Endothelial cell of umbilical vein (primary cell): ENCODE measurements around the gene ENKD1. TPM values are rescaled to one million over a fixed set of nuclear protein-coding genes. Genes with fewer than 3 reads are reported as not detected.

ENCODE experiments used
- BruUV-seq: library from RNA; stranded (reverse); fragments of 400-500 nt; replicated peaks from 2 replicates; lab custom pipeline; 2021; lab: Mats Ljungman, UMichigan
- CTCF ChIA-PET: fragments of 300-600, 350-600 bp; sonication (Branson Sonifier 250); formaldehyde crosslinking; loops from one replicate; lab custom pipeline; 2021; ENCODE audit warnings: antibody characterized with exemption, inconsistent platforms; lab: Charles Lee
- POLR2A ChIA-PET: fragments of 300-600, 350-600 bp; sonication (Branson Sonifier 250); formaldehyde crosslinking; loops from one replicate; lab custom pipeline; 2021; ENCODE audit warnings: antibody characterized with exemption, inconsistent platforms; lab: Charles Lee
- DNase-seq: peaks from one replicate; pipeline ENCODE4 v3.0.0-alpha.2; 2011; ENCODE audit warnings: low read depth, low spot score
- FAIRE-seq: peaks from 2 replicates; lab custom pipeline; 2011; peaks lifted over from hg19 to GRCh38; lab: Jason Lieb, UNC
- H2AFZ ChIP-seq: 2 replicates; pipeline ENCODE4 v1.6.0; 2012; ENCODE audit warnings: low read depth, low read length, control low read depth, inconsistent platforms
- H3K27ac ChIP-seq: 2 replicates; pipeline ENCODE4 v1.5.1; 2011; ENCODE audit warnings: low read depth, mild to moderate bottlenecking, control low read depth, low read length, moderate library complexity; ENCODE audit not compliant: insufficient read depth
- H3K27me3 ChIP-seq, 2 experiments: 2 replicates each; pipeline versions ENCODE4 v1.6.0 to v1.6.1; 2011; ENCODE audit warnings: low read length in 2 of 2, mixed read lengths in 1 of 2; ENCODE audit not compliant: control insufficient read depth in 2 of 2, insufficient read depth in 2 of 2
- H3K36me3 ChIP-seq, 2 experiments: 2 replicates in 1 of 2; 3 replicates in 1 of 2; pipeline ENCODE4 v1.5.1; 2011; ENCODE audit warnings: low read length in 2 of 2, mild to moderate bottlenecking in 1 of 2, moderate library complexity in 1 of 2; ENCODE audit not compliant: control insufficient read depth in 2 of 2, insufficient read depth in 2 of 2; ENCODE audit errors: extremely low read depth in 1 of 2
- H3K4me1 ChIP-seq: 3 replicates; pipeline ENCODE4 v1.5.1; 2011; ENCODE audit warnings: mild to moderate bottlenecking, low read length; ENCODE audit not compliant: control insufficient read depth, insufficient read depth; ENCODE audit errors: extremely low read depth
- H3K4me2 ChIP-seq: 2 replicates; pipeline ENCODE4 v1.6.1; 2011; ENCODE audit warnings: low read length, control low read depth, mixed read lengths; ENCODE audit not compliant: insufficient read depth
- H3K4me3 ChIP-seq, 3 experiments: fragments of 200-600 bp in 1 of 3; sonication (generic), shearing (Covaris generic) in 1 of 3; replicated peaks in 1 of 3; 2 replicates each; pipeline ENCODE4 v1.5.1; 2011 to 2016; ENCODE audit warnings: control low read depth in 3 of 3, low read length in 3 of 3, mild to moderate bottlenecking in 2 of 3, inconsistent platforms in 1 of 3, low read depth in 1 of 3, moderate library complexity in 1 of 3; ENCODE audit not compliant: insufficient read depth in 1 of 3
- H3K79me2 ChIP-seq: 2 replicates; pipeline ENCODE4 v1.6.0; 2012; ENCODE audit warnings: low read length, inconsistent platforms; ENCODE audit not compliant: control insufficient read depth, insufficient read depth
- H3K9ac ChIP-seq: replicated peaks from 2 replicates; pipeline ENCODE3; 2011; ENCODE audit warnings: low read length, control low read depth; ENCODE audit not compliant: insufficient read depth; ENCODE audit errors: extremely low read depth
- H3K9me1 ChIP-seq: replicated peaks from 3 replicates; pipeline ENCODE4 v1.6.0; 2011; ENCODE audit warnings: mild to moderate bottlenecking, low read length; ENCODE audit not compliant: control insufficient read depth, insufficient read depth; ENCODE audit errors: extremely low read depth
- H3K9me3 ChIP-seq: replicated peaks from 2 replicates; pipeline ENCODE4 v1.5.1; 2012; ENCODE audit warnings: low read length, inconsistent platforms; ENCODE audit not compliant: control insufficient read depth, insufficient read depth
- H4K20me1 ChIP-seq: replicated peaks from 2 replicates; pipeline ENCODE3; 2011; ENCODE audit warnings: mild to moderate bottlenecking, low read length; ENCODE audit not compliant: control insufficient read depth, insufficient read depth; ENCODE audit errors: extremely low read depth
- CTCF ChIP-seq, 2 donors: IDR thresholded peaks; 1 replicate in 1 of 2; 2 replicates in 1 of 2; pipeline ENCODE4 v1.5.1; 2011; ENCODE audit warnings: low read length in 2 of 2, mild to moderate bottlenecking in 2 of 2, moderate library complexity in 2 of 2, control low read depth in 1 of 2, inconsistent platforms in 1 of 2, low read depth in 1 of 2; ENCODE audit not compliant: insufficient read depth in 1 of 2; ENCODE audit errors: extremely low read depth in 1 of 2
- JUN ChIP-seq: IDR thresholded peaks from 2 replicates; pipeline ENCODE4 v1.6.1; 2011; ENCODE audit warnings: borderline replicate concordance, low read depth; ENCODE audit not compliant: insufficient read length, insufficient read depth
- MAX ChIP-seq: IDR thresholded peaks from 2 replicates; pipeline ENCODE4 v1.6.1; 2011; ENCODE audit not compliant: insufficient read depth, insufficient read length
- POLR2A ChIP-seq: IDR thresholded peaks from 2 replicates; pipeline ENCODE4 v1.6.1; 2012; ENCODE audit warnings: low read depth, mild to moderate bottlenecking, control low read depth, low read length
- dilution Hi-C: fragments of 300-500 bp; cut with MboI; formaldehyde crosslinking; loops from one replicate; pipeline ENCODE4 v1.15.0; 2019; ENCODE audit warnings: low sequenced_read_pairs; ENCODE audit not compliant: extremely low pct_ligation_motif_present
- intact Hi-C: fragments of 100-400 bp; cut with micrococcal nuclease; formaldehyde crosslinking; loops from one replicate; pipeline ENCODE4 v1.10.0; 2022
- polyA plus RNA-seq, 4 experiments: library from polyadenylated mRNA; depleted of rRNA in 3 of 4; stranded (reverse) in 3 of 4; unstranded in 1 of 4; fragments of >200 nt; gene quantifications; 2 replicates each; pipeline versions ENCODE4 v1.2.1 to v1.2.3, GENCODE V29; 2011 to 2012; ENCODE audit warnings: missing spikeins in 1 of 4
- total RNA-seq: library from RNA; stranded (reverse); gene quantifications from 2 replicates; pipeline ENCODE4 v1.2.3, GENCODE V29; 2021

Gene ENKD1
- total and polyA plus RNA-seq, 2 donors (not counting 3 experiments of a cell fraction or from before 2014, with no cell fraction given), result 16.7 to 17.3 TPM

GRCh38 chr16:67672739-67673662 is 6.5 kb upstream of the ENKD1 start:
- no peaks in the 10 kb centered on the region for H4K20me1 ChIP-seq
- TF ChIP-seq JUN (no peak), CTCF (IDR thresholded peaks at IDR 0.05; ENCODE audit: extremely low read depth in 1 of 2, insufficient read depth in 1 of 2, low read depth in 1 of 2, low read length in 2 of 2) (peak; percentile 80 to 82), POLR2A (peak; percentile 22), MAX (no peak)
- FAIRE-seq, result peak; percentile 84
- peak; percentile 79 for DNase-seq
- POLR2A ChIA-PET, result interaction anchor here (1.2 to 1.5 kb wide), 2 partner anchors 133 to 152 kb away, joined by 4 read pairs; partner anchors contain the start of genes RANBP10 and TSNAXIP1
- no peak overlapping the region for H2AFZ ChIP-seq
- H3K27ac ChIP-seq, result peak overlapping the region; percentile 73
- intact Hi-C loops, result loop anchor here (1.0 to 2.0 kb wide), 7 partner anchors 46 to 255 kb away; partner anchors contain the start of genes CENPT, EDC4, GFOD2 and NUTF2
- BruUV-seq, result no TSS peak
- H3K9me3 ChIP-seq, result no peaks in the 10 kb centered on the region
- CTCF ChIA-PET, result interaction anchor here (0.6 to 12.7 kb wide), 51 partner anchors 9 to 557 kb away, joined by 3 to 163 read pairs (median 4); partner anchors contain the start of genes ACD, ATP6V0D1, CENPT and CTCF
- peaks cover 26% of the 10 kb centered on the region for H3K4me1 ChIP-seq
- peak overlapping the region; percentile 17 for H3K9ac ChIP-seq
- no peaks in the 10 kb centered on the region for H3K9me1 ChIP-seq
- no peaks in the 10 kb centered on the region for H3K79me2 ChIP-seq
- no peak overlapping the region for H3K4me3 ChIP-seq
- no peaks in the 10 kb centered on the region for H3K27me3 ChIP-seq
- dilution Hi-C loops, result no loop called here
- peaks cover 0 to 10% of the 10 kb centered on the region in 2 experiments for H3K36me3 ChIP-seq
- H3K4me2 ChIP-seq, result peak overlapping the region; percentile 31
